Measurements from ENCODE around the gene UBE2V1. TPM values are rescaled to one million over a fixed set of nuclear protein-coding genes. Genes with fewer than 3 reads are reported as not detected.

UBE2V1 gene
- total and polyA plus RNA-seq, 12 donors = 61.9 to 113 (median 88.6) TPM

DNA sequence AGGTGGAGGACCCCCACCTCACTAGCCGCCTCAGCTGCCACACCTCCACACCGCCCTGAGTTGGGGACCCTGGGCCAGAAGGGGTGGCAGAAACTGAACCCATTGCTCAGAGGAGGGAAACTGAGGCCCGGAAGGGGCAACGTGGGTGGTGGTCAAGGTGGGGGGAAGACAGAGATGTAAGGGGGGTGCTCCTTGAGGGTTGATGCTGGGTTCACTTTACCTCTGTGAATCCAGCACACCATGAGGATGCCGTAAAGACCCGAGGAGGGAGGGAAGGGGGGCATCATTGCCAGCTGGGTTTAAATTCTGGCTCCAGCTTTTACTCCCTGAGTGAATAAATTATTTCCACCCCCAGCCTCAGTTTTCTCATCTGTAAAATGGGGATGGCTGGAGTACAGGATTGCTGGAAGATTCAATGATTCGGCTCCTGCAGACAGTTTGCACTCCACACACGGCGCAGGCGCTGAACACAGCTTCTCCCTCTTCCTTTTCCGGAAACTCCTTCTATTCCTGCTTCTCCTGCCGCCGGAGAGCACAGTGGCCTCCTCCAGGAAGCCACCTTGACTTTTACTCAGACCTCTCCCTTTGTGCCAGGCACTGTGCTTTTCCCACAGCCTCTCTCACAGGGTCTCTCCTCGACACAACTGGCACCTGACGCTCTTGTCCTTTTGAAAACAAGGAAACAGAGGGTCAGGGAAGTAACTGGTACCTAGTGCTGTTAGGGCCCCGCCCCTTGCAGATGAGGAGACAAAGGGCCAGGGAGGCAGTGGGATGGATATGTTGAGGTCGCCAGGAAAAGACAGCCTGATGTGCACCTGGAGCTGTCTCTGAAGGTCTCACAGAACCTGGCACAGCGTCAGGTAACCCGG, 59.4 kb downstream of the UBE2V1 start:
- H3K36me3 ChIP-seq = no peaks in the 10 kb centered on the region
- H3K9me3 ChIP-seq = no peaks in the 10 kb centered on the region
- WGBS, 2 donors = 78 to 80% methylated on average over 19 of the region's 19 CpGs
- DNase-seq (no peak), ATAC-seq (no peak)
- no peak overlapping the region for H3K27ac ChIP-seq
- H3K4me1 ChIP-seq = peaks cover 7 to 34% (median 15%) of the 10 kb centered on the region in 9 donors
- TF ChIP-seq, protein P1, sequence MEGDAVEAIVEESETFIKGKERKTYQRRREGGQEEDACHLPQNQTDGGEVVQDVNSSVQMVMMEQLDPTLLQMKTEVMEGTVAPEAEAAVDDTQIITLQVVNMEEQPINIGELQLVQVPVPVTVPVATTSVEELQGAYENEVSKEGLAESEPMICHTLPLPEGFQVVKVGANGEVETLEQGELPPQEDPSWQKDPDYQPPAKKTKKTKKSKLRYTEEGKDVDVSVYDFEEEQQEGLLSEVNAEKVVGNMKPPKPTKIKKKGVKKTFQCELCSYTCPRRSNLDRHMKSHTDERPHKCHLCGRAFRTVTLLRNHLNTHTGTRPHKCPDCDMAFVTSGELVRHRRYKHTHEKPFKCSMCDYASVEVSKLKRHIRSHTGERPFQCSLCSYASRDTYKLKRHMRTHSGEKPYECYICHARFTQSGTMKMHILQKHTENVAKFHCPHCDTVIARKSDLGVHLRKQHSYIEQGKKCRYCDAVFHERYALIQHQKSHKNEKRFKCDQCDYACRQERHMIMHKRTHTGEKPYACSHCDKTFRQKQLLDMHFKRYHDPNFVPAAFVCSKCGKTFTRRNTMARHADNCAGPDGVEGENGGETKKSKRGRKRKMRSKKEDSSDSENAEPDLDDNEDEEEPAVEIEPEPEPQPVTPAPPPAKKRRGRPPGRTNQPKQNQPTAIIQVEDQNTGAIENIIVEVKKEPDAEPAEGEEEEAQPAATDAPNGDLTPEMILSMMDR (IDR thresholded peaks at IDR 0.05) = no peak
- H3K4me3 ChIP-seq = no peak overlapping the region
- intact Hi-C loops (cut with DNase I) = no loop called here
- H3K27me3 ChIP-seq = no peaks in the 10 kb centered on the region

GRCh38 chr20:50052550-50053361, 60.2 kb downstream of the UBE2V1 start:
- Histone ChIP-seq H3K9me3 (no peaks in the 10 kb centered on the region), H3K27ac (no peak overlapping the region), H3K36me3 (no peaks in the 10 kb centered on the region), H3K4me1 (peaks cover 7 to 42% (median 19%) of the 10 kb centered on the region in 9 donors), H3K27me3 (no peaks in the 10 kb centered on the region), H3K4me3 (no peak overlapping the region)
- intact Hi-C loops (cut with DNase I) = no loop called here
- peak in 1 of 8 donors; percentile 25 for ATAC-seq
- WGBS, 2 donors = 40 to 47% methylated on average over 20 of the region's 20 CpGs
- TF ChIP-seq, protein P1 (IDR thresholded peaks at IDR 0.05) = no peak
- DNase-seq = no peak

- DNase-seq = no peak
- WGBS, 2 donors = 81 to 88% methylated on average over 11 of the region's 11 CpGs
- TF ChIP-seq, protein P1 (IDR thresholded peaks at IDR 0.05) = no peak
Measured at GRCh38 chr20:50050660-50051308, 62.2 kb downstream of the UBE2V1 start.

GRCh38 chr20:50050214-50050613, 62.7 kb downstream of the UBE2V1 start:
- 97% methylated on average over 5 of the region's 5 CpGs for WGBS, 2 donors
- Histone ChIP-seq H3K27ac (no peak overlapping the region), H3K9me3 (peaks cover 0 to 5% (median 0%) of the 10 kb centered on the region in 11 donors), H3K27me3 (no peaks in the 10 kb centered on the region), H3K4me1 (peaks cover 6 to 58% (median 36%) of the 10 kb centered on the region in 9 donors), H3K36me3 (no peaks in the 10 kb centered on the region), H3K4me3 (no peak overlapping the region)
- TF ChIP-seq, protein P1 (IDR thresholded peaks at IDR 0.05) = no peak
- intact Hi-C loops (cut with DNase I) = no loop called here
- DNase-seq (no peak), ATAC-seq (no peak)

More at GRCh38 chr20:50050660-50051308, 62.2 kb downstream of the UBE2V1 start:
- intact Hi-C loops (cut with DNase I) = no loop called here
- no peaks in the 10 kb centered on the region for H3K27me3 ChIP-seq
- no peak for ATAC-seq
- no peak overlapping the region for H3K27ac ChIP-seq
- no peaks in the 10 kb centered on the region for H3K9me3 ChIP-seq
- no peak overlapping the region for H3K4me3 ChIP-seq
- H3K36me3 ChIP-seq = no peaks in the 10 kb centered on the region
- peaks cover 7 to 62% (median 37%) of the 10 kb centered on the region in 9 donors for H3K4me1 ChIP-seq

All from heart right ventricle (tissue), 16 donors.